HG02588 (cell line): ENCODE measurements around the gene CCDC57.

Source experiments
- ATAC-seq: cut with Tn5 transposase; IDR thresholded peaks from one replicate; pipeline ENCODE4 v1.9.1; 2021; ENCODE audit warnings: mild to moderate bottlenecking, moderate library complexity; ENCODE audit not compliant: unreplicated experiment

The CCDC57 gene

GRCh38 chr17:82096709-82097183 is 115.9 kb downstream of the CCDC57 start:
- ATAC-seq = no peak

- no peak for ATAC-seq
These were observed 116.6 kb downstream of the CCDC57 start for GRCh38 chr17:82095777-82096708.

GRCh38 chr17:82094931-82095776 is 117.5 kb downstream of the CCDC57 start:
- ATAC-seq = no peak

- no peak for ATAC-seq
These were observed 119.5 kb downstream of the CCDC57 start for GRCh38 chr17:82092995-82093751.

- ATAC-seq = no peak
These were observed 120.0 kb downstream of the CCDC57 start for GRCh38 chr17:82092628-82092994.

GRCh38 chr17:82092094-82092586 is 120.5 kb downstream of the CCDC57 start:
- ATAC-seq = no peak

GRCh38 chr17:82091264-82092066 is 121.2 kb downstream of the CCDC57 start:
- no peak for ATAC-seq

GRCh38 chr17:82090549-82091263 is 121.9 kb downstream of the CCDC57 start:
- no peak for ATAC-seq

- ATAC-seq = no peak
These were observed 122.7 kb downstream of the CCDC57 start for GRCh38 chr17:82089723-82090548.

GRCh38 chr17:82088838-82089722 is 123.6 kb downstream of the CCDC57 start:
- no peak for ATAC-seq

- ATAC-seq = no peak
These were observed 124.4 kb downstream of the CCDC57 start for GRCh38 chr17:82087961-82088837.

GRCh38 chr17:82086941-82087906 is 125.4 kb downstream of the CCDC57 start:
- ATAC-seq = no peak

GRCh38 chr17:82085931-82086764 is 126.5 kb downstream of the CCDC57 start:
- no peak for ATAC-seq
